MM.1S (cell line): ENCODE data around the gene AMOTL1.

ENCODE experiments used
- DNase-seq: peaks from one replicate; pipeline ENCODE4 v3.0.0-alpha.2; 2015
- H2AFZ ChIP-seq: fragments of 300-600 bp; sonication (generic); 2 replicates; pipeline ENCODE4 v1.6.0; 2016; ENCODE audit warnings: antibody characterized with exemption, low read length
- H3F3A ChIP-seq: fragments of 300-600 bp; sonication (generic); 2 replicates; pipeline ENCODE4 v1.6.1; 2016; ENCODE audit warnings: mild to moderate bottlenecking, antibody characterized with exemption, low read length, moderate library complexity, mixed read lengths; ENCODE audit not compliant: insufficient read depth
- H3K27ac ChIP-seq: fragments of 300-600 bp; sonication (generic); 2 replicates; pipeline ENCODE4 v1.5.1; 2016; ENCODE audit warnings: mild to moderate bottlenecking, low read length
- H3K27me3 ChIP-seq: fragments of 300-600 bp; sonication (generic); replicated peaks from 2 replicates; pipeline ENCODE4 v1.6.0; 2016; ENCODE audit warnings: low read length; ENCODE audit not compliant: insufficient read depth
- H3K36me3 ChIP-seq: fragments of 300-600 bp; sonication (generic); replicated peaks from 2 replicates; pipeline ENCODE4 v1.6.1; 2016; ENCODE audit warnings: mild to moderate bottlenecking, low read length, mixed read lengths; ENCODE audit not compliant: insufficient read depth
- H3K4me1 ChIP-seq: fragments of 300-600 bp; sonication (generic); 2 replicates; pipeline ENCODE4 v1.6.1; 2016; ENCODE audit warnings: low read length, mixed read lengths
- H3K4me2 ChIP-seq: fragments of 300-600 bp; sonication (generic); 2 replicates; pipeline ENCODE4 v1.6.0; 2016; ENCODE audit warnings: low read depth, low read length
- H3K4me3 ChIP-seq: fragments of 300-600 bp; sonication (generic); 2 replicates; pipeline ENCODE4 v1.5.1; 2016; ENCODE audit warnings: low read length, mixed read lengths
- H3K79me2 ChIP-seq: fragments of 300-600 bp; sonication (generic); 2 replicates; pipeline ENCODE4 v1.6.1; 2016; ENCODE audit warnings: mixed run types, low read length, mixed read lengths
- H3K9ac ChIP-seq: fragments of 300-600 bp; sonication (generic); 2 replicates; pipeline ENCODE4 v1.6.1; 2016; ENCODE audit warnings: low read length, mixed read lengths
- H3K9me2 ChIP-seq: fragments of 300-600 bp; sonication (generic); replicated peaks from 2 replicates; pipeline ENCODE4 v1.6.1; 2016; ENCODE audit warnings: mild to moderate bottlenecking, low read length, mixed read lengths; ENCODE audit not compliant: insufficient read depth
- H3K9me3 ChIP-seq: fragments of 300-600 bp; sonication (generic); replicated peaks from 2 replicates; pipeline ENCODE4 v1.6.1; 2016; ENCODE audit warnings: mild to moderate bottlenecking, low read length, mixed read lengths; ENCODE audit not compliant: insufficient read depth
- H4K20me1 ChIP-seq: fragments of 300-600 bp; sonication (generic); 2 replicates; pipeline ENCODE4 v1.6.1; 2016; ENCODE audit warnings: mild to moderate bottlenecking, low read length, moderate library complexity, mixed read lengths; ENCODE audit not compliant: insufficient read depth
- EZH2 ChIP-seq: fragments of 300-600 bp; sonication (generic); optimal IDR thresholded peaks from 2 replicates; pipeline ENCODE3; 2017; ENCODE audit warnings: low read depth, mild to moderate bottlenecking, antibody characterized with exemption, low read length, mixed read lengths
- EZH2phosphoT487 ChIP-seq: fragments of 300-600 bp; sonication (generic); IDR thresholded peaks from 2 replicates; pipeline ENCODE4 v1.6.1; 2018; ENCODE audit warnings: antibody characterized with exemption, low read length
- TF ChIP-seq, protein P1 (sequence below): fragments of 300-600 bp; sonication (generic); IDR thresholded peaks from 2 replicates; pipeline ENCODE4 v1.5.1; 2016; ENCODE audit warnings: antibody characterized with exemption, low read length, mixed read lengths

AMOTL1 gene

DNA sequence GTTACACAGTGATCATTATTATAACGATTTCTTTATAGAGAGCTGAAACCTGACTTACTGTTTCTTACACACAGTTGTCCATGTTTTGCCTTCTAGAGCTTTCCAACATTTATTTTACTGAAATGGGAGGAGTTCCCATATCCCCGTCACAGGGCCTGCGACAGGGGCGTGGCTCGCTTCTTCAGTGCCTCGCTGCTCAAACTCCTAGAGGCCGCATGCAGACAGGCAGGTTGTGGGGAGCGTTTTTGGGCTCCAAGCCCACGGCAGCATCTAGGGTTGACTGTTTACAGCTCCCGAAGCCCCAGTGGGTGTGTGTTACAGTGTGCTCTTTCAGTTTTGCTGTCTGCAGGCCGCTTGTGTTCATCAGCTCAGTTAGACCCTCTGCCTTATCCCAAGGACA is 12.7 kb upstream of the AMOTL1 start:
- Histone ChIP-seq H3K9ac (no peak overlapping the region), H3K9me2 (no peaks in the 10 kb centered on the region), H2AFZ (no peak overlapping the region), H3K9me3 (no peaks in the 10 kb centered on the region), H3K27me3 (no peaks in the 10 kb centered on the region), H3K27ac (no peak overlapping the region), H3K36me3 (no peaks in the 10 kb centered on the region), H3K4me3 (no peak overlapping the region), H3K79me2 (no peaks in the 10 kb centered on the region), H4K20me1 (no peaks in the 10 kb centered on the region), H3F3A (no peaks in the 10 kb centered on the region), H3K4me1 (no peaks in the 10 kb centered on the region), H3K4me2 (no peak overlapping the region)
- no peak for TF ChIP-seq EZH2
- TF ChIP-seq, protein P1, sequence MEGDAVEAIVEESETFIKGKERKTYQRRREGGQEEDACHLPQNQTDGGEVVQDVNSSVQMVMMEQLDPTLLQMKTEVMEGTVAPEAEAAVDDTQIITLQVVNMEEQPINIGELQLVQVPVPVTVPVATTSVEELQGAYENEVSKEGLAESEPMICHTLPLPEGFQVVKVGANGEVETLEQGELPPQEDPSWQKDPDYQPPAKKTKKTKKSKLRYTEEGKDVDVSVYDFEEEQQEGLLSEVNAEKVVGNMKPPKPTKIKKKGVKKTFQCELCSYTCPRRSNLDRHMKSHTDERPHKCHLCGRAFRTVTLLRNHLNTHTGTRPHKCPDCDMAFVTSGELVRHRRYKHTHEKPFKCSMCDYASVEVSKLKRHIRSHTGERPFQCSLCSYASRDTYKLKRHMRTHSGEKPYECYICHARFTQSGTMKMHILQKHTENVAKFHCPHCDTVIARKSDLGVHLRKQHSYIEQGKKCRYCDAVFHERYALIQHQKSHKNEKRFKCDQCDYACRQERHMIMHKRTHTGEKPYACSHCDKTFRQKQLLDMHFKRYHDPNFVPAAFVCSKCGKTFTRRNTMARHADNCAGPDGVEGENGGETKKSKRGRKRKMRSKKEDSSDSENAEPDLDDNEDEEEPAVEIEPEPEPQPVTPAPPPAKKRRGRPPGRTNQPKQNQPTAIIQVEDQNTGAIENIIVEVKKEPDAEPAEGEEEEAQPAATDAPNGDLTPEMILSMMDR: no peak
- TF ChIP-seq EZH2phosphoT487: no peak
- no peak for DNase-seq

DNA sequence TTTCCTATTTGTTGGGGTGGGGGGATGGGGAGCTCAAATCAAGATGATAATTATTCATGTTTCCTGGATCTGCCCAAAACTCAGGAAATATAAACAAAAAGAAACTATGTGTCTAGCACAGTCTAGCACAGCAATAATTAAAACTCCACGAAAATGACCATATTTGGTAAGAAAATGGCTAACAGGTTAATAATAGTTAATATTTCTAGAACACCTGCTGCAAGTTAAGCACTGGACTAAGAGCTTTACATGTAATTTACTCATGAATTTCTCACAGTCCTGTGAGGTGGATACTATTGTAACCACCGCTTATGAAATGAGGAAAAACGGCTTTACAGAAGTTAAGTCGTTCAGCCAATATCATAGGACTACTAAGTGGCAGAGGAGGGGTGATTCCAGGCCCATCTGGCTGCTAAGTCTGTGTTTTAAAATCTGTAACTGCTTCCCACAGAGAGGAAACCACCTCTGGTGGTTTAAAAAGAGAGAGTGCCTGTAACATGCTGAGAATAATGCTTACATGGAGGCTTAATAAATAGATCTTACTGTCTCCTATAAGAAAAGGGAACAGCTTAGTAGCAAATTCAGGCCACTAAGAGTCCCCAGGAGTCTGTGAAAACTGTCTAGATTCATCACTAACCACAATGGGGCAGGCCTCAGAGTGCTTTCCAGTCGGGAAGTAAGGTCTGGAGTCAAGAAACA is 11.0 kb upstream of the AMOTL1 start:
- Histone ChIP-seq H3F3A (no peaks in the 10 kb centered on the region), H4K20me1 (no peaks in the 10 kb centered on the region), H2AFZ (no peak overlapping the region), H3K27me3 (no peaks in the 10 kb centered on the region), H3K36me3 (no peaks in the 10 kb centered on the region), H3K27ac (no peak overlapping the region), H3K4me3 (no peak overlapping the region), H3K9me3 (no peaks in the 10 kb centered on the region), H3K9me2 (no peaks in the 10 kb centered on the region), H3K79me2 (no peaks in the 10 kb centered on the region), H3K4me1 (no peaks in the 10 kb centered on the region), H3K9ac (no peak overlapping the region), H3K4me2 (no peak overlapping the region)
- DNase-seq: no peak
- TF ChIP-seq, protein P1: no peak
- no peak for TF ChIP-seq EZH2phosphoT487

GRCh38 chr11:94758666-94759065 is 9.5 kb upstream of the AMOTL1 start:
- Histone ChIP-seq H2AFZ (no peak overlapping the region), H3K27me3 (no peaks in the 10 kb centered on the region), H3K9me3 (no peaks in the 10 kb centered on the region), H3K4me1 (no peaks in the 10 kb centered on the region), H3K4me2 (no peak overlapping the region), H4K20me1 (no peaks in the 10 kb centered on the region), H3F3A (no peaks in the 10 kb centered on the region), H3K36me3 (no peaks in the 10 kb centered on the region), H3K9ac (no peak overlapping the region), H3K9me2 (no peaks in the 10 kb centered on the region), H3K27ac (no peak overlapping the region), H3K4me3 (no peak overlapping the region), H3K79me2 (no peaks in the 10 kb centered on the region)
- DNase-seq: no peak
- TF ChIP-seq EZH2phosphoT487 (no peak), EZH2 (no peak)
- TF ChIP-seq, protein P1: no peak
